Ovary (tissue), 9 donors: ENCODE results near the gene IGFBP2. TPM values are rescaled to one million over a fixed set of nuclear protein-coding genes. Genes with fewer than 3 reads are reported as not detected.

Source experiments
- DNase-seq, 5 donors: peaks; one replicate each; pipeline ENCODE4 v3.0.0-alpha.2; 2019 to 2020
- H3K27ac ChIP-seq, 2 donors: fragments of 200-600 bp; one replicate each; pipeline versions ENCODE4 v1.5.1 to v1.8.0; 2019 to 2022
- H3K27me3 ChIP-seq: fragments of 200-600 bp; one replicate; pipeline ENCODE4 v1.8.0; 2022
- H3K36me3 ChIP-seq: fragments of 200-600 bp; sonication (generic); one replicate; pipeline ENCODE4 v1.5.1; 2019
- H3K4me1 ChIP-seq: one replicate; pipeline ENCODE4 v1.8.1; 2013; ENCODE audit warnings: mild to moderate bottlenecking, moderate library complexity; ENCODE audit not compliant: insufficient read depth
- H3K4me3 ChIP-seq: fragments of 200-600 bp; sonication (generic); one replicate; pipeline ENCODE4 v1.5.1; 2017
- H3K9me3 ChIP-seq, 2 donors: fragments of 200-600 bp in 1 of 2; sonication (generic) in 1 of 2; one replicate each; pipeline versions ENCODE4 v1.5.1 to v1.8.1; 2013 to 2019; ENCODE audit warnings: mild to moderate bottlenecking in 1 of 2, moderate library complexity in 1 of 2
- CTCF ChIP-seq, 3 donors: fragments of 450-650 bp in 2 of 3; fragments of 200-600 bp in 1 of 3; IDR thresholded peaks; one replicate each; pipeline versions ENCODE4 v1.5.1 to v1.8.0; 2016 to 2022; ENCODE audit warnings: antibody characterized with exemption in 3 of 3, mild to moderate bottlenecking in 1 of 3
- EP300 ChIP-seq: sonication (generic); formaldehyde crosslinking; IDR thresholded peaks from one replicate; pipeline ENCODE4 v1.6.1; 2017; ENCODE audit warnings: antibody characterized with exemption
- POLR2A ChIP-seq: fragments of 450-650 bp; IDR thresholded peaks from one replicate; pipeline ENCODE4 v1.6.1; 2017; ENCODE audit warnings: antibody characterized with exemption, mild to moderate bottlenecking, moderate library complexity
- WGBS, 3 donors: extraction: QIAGEN DNeasy Blood & Tissue Kit in 1 of 3; methylation state at CpG; one replicate each; pipeline versions ENCODE4 v1.1.5 to v1.1.7; 2013 to 2017; 5-methylcytosine and 5-hydroxymethylcytosine counted together
- intact Hi-C, 4 donors: fragments of 100-400 bp; cut with DNase I; formaldehyde crosslinking; loops; one replicate each; pipeline versions ENCODE4 v1.11.0 to v1.15.1; 2022 to 2023
- polyA plus RNA-seq, 2 donors: library from polyadenylated mRNA; stranded (reverse); fragments of 200-250 nt in 1 of 2; fragments of 350-450 nt in 1 of 2; fragmentation: Illumina TruSeq in 1 of 2; extraction: RNeasy Lipid Tissue Mini Kit (QIAGEN cat#74804) in 1 of 2; gene quantifications; one replicate each; pipeline ENCODE4 v1.2.3, GENCODE V29; 2013 to 2014
- total RNA-seq, 7 donors: library from RNA; depleted of rRNA in 2 of 7; stranded (reverse); fragments of >200 nt in 2 of 7; fragmentation: NEBNext Ultra II Directional in 3 of 7; extraction: Animal tissue kit (Norgen Biotek cat#: 25700) in 3 of 7; gene quantifications; one replicate each; pipeline versions ENCODE4 v1.1.0 to v1.2.4, GENCODE V29; 2016 to 2023
- donor health status: DM: no; HTN: no; CAD: no; lungs with moderate emphysema.
- donor health status: DM: no; HTN: no; CAD: no.
- donor health status: Bipolar disorder and iron deficiency.
- donor health status: DM: yes; HTN: yes; CAD: no.
- donor health status: DM: no; HTN: no; CAD: no.
- donor health status: DM: yes; HTN: yes; CAD: no.

IGFBP2 gene
- total and polyA plus RNA-seq, 9 donors: 47.2 to 333 (median 165) TPM

GRCh38 chr2:216661639-216662375, 28.6 kb downstream of the IGFBP2 start:
- H3K27me3 ChIP-seq: no peaks in the 10 kb centered on the region
- H3K36me3 ChIP-seq: no peaks in the 10 kb centered on the region
- no peak overlapping the region for H3K27ac ChIP-seq
- TF ChIP-seq CTCF (IDR thresholded peaks at IDR 0.05) (no peak), EP300 (no peak), POLR2A (no peak)
- intact Hi-C loops: loop anchor here in 3 of 4 donors (5.0 to 10.0 kb wide), 3 partner anchors 65 to 1227 kb away; partner anchors contain the start of gene FN1 (in 1 of the 3)
- WGBS, 3 donors: 90 to 94% (median 90%) methylated on average over 20 of the region's 20 CpGs
- no peak for DNase-seq
- H3K9me3 ChIP-seq: no peaks in the 10 kb centered on the region
- H3K4me3 ChIP-seq: no peak overlapping the region
- peaks cover 10% of the 10 kb centered on the region for H3K4me1 ChIP-seq

- Histone ChIP-seq H3K27me3 (no peaks in the 10 kb centered on the region), H3K27ac (no peak overlapping the region), H3K4me1 (peaks cover 10% of the 10 kb centered on the region), H3K9me3 (no peaks in the 10 kb centered on the region), H3K36me3 (no peaks in the 10 kb centered on the region), H3K4me3 (no peak overlapping the region)
- TF ChIP-seq POLR2A (no peak), EP300 (no peak), CTCF (IDR thresholded peaks at IDR 0.05) (no peak)
- no peak for DNase-seq
- intact Hi-C loops: loop anchor here in 3 of 4 donors (5.0 to 10.0 kb wide), 3 partner anchors 66 to 1228 kb away; partner anchors contain the start of gene FN1 (in 1 of the 3)
- 56 to 80% (median 60%) methylated on average over 1 of the region's 1 CpG for WGBS, 3 donors
These were observed 29.9 kb downstream of the IGFBP2 start for GRCh38 chr2:216663106-216663505.

- Histone ChIP-seq H3K36me3 (no peaks in the 10 kb centered on the region), H3K4me1 (peaks cover 10% of the 10 kb centered on the region), H3K27ac (no peak overlapping the region), H3K27me3 (no peaks in the 10 kb centered on the region), H3K9me3 (no peaks in the 10 kb centered on the region), H3K4me3 (no peak overlapping the region)
- intact Hi-C loops: loop anchor here (2.0 to 10.0 kb wide), 4 partner anchors 67 to 1229 kb away; partner anchors contain the start of gene FN1 (in 1 of the 4)
- DNase-seq: no peak
- TF ChIP-seq POLR2A (no peak), CTCF (IDR thresholded peaks at IDR 0.05) (no peak), EP300 (no peak)
- 87 to 94% (median 89%) methylated on average over 18 of the region's 18 CpGs for WGBS, 3 donors
These were observed 30.6 kb downstream of the IGFBP2 start for GRCh38 chr2:216663846-216664245.

GRCh38 chr2:216664593-216665034, 31.4 kb downstream of the IGFBP2 start:
- no peaks in the 10 kb centered on the region for H3K36me3 ChIP-seq
- H3K4me3 ChIP-seq: no peak overlapping the region
- no peaks in the 10 kb centered on the region for H3K27me3 ChIP-seq
- intact Hi-C loops: loop anchor here (2.0 to 10.0 kb wide), 4 partner anchors 67 to 1230 kb away; partner anchors contain the start of gene FN1 (in 1 of the 4)
- H3K4me1 ChIP-seq: peaks cover 10% of the 10 kb centered on the region
- H3K9me3 ChIP-seq: no peaks in the 10 kb centered on the region
- 27 to 42% (median 36%) methylated on average over 6 of the region's 6 CpGs for WGBS, 3 donors
- DNase-seq: no peak
- TF ChIP-seq EP300 (no peak), POLR2A (no peak), CTCF (IDR thresholded peaks at IDR 0.05) (no peak)
- H3K27ac ChIP-seq: peak overlapping the region in 1 of 2 donors; percentile 18
